ENCODE data around the gene NCL. TPM values are rescaled to one million over a fixed set of nuclear protein-coding genes. Genes with fewer than 3 reads are reported as not detected.

Gene NCL
- total RNA-seq, 1 donor from 2014 or later: 110 TPM

DNA sequence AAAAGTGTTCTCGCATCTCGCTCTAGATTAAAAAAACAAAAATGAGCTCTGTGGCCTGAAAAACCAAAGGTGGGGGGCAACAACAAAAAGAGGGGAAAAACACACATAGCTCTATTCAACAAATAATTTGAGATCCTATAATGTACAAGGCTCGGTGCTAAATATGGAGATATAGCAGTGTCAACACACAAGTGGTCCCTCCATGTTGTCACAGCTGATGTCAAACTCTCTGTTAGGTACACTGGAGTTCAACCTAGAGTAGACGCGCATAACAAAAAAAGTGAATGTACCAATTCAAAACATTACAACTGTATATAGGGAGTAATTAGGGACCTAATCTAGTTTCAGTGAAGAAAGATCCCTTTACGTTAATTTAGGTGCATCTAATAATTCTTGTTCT lies 5.9 kb downstream of the NCL start:
- H3K36me3 ChIP-seq (ENCODE audit: control insufficient read depth in 3 of 3, insufficient read depth in 3 of 3, low read length in 3 of 3): peaks cover 74 to 94% (median 91%) of the 10 kb centered on the region in 3 donors
- H3K27ac ChIP-seq (ENCODE audit: low read depth, low read length): no peak overlapping the region
- peaks cover 15 to 21% (median 19%) of the 10 kb centered on the region in 3 donors for H3K4me1 ChIP-seq (ENCODE audit: control insufficient read depth in 3 of 3, insufficient read depth in 3 of 3, low read length in 3 of 3)
- H3K9ac ChIP-seq (ENCODE audit: low read depth in 1 of 3, low read length in 3 of 3): no peak overlapping the region
- H3K4me3 ChIP-seq (ENCODE audit: low read length in 3 of 3): no peak overlapping the region
- no peaks in the 10 kb centered on the region for H3K27me3 ChIP-seq (ENCODE audit: control insufficient read depth in 3 of 3, insufficient read depth in 3 of 3, low read length in 3 of 3)
- H3K9me3 ChIP-seq (ENCODE audit: control insufficient read depth in 3 of 3, low read length in 3 of 3): no peaks in the 10 kb centered on the region

DNA sequence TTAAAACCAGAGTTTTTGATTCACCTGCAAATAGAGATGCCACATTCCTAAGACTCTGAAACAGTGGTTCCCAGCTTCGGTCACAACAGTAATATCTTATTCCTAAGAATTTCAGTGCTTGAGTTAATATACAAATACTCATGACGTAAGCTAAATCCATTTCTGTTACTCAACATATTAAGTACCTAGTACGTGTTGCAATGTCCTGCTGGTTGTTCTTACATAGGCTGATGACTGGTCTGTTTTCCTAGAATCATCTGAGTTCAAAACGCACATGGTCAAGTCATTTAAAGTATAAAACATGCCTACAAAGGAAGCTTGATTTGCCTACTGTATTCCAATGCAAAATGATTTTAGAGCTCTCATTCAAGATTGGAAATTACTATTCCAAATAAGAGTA lies 7.2 kb downstream of the NCL start:
- peaks cover 78 to 90% (median 84%) of the 10 kb centered on the region in 3 donors for H3K36me3 ChIP-seq (ENCODE audit: control insufficient read depth in 3 of 3, insufficient read depth in 3 of 3, low read length in 3 of 3)
- H3K27ac ChIP-seq (ENCODE audit: low read depth, low read length): no peak overlapping the region
- peaks cover 7 to 8% (median 8%) of the 10 kb centered on the region in 3 donors for H3K4me1 ChIP-seq (ENCODE audit: control insufficient read depth in 3 of 3, insufficient read depth in 3 of 3, low read length in 3 of 3)
- H3K9me3 ChIP-seq (ENCODE audit: control insufficient read depth in 3 of 3, low read length in 3 of 3): no peaks in the 10 kb centered on the region
- no peak overlapping the region for H3K9ac ChIP-seq (ENCODE audit: low read depth in 1 of 3, low read length in 3 of 3)
- H3K27me3 ChIP-seq (ENCODE audit: control insufficient read depth in 3 of 3, insufficient read depth in 3 of 3, low read length in 3 of 3): no peaks in the 10 kb centered on the region
- no peak overlapping the region for H3K4me3 ChIP-seq (ENCODE audit: low read length in 3 of 3)

DNA sequence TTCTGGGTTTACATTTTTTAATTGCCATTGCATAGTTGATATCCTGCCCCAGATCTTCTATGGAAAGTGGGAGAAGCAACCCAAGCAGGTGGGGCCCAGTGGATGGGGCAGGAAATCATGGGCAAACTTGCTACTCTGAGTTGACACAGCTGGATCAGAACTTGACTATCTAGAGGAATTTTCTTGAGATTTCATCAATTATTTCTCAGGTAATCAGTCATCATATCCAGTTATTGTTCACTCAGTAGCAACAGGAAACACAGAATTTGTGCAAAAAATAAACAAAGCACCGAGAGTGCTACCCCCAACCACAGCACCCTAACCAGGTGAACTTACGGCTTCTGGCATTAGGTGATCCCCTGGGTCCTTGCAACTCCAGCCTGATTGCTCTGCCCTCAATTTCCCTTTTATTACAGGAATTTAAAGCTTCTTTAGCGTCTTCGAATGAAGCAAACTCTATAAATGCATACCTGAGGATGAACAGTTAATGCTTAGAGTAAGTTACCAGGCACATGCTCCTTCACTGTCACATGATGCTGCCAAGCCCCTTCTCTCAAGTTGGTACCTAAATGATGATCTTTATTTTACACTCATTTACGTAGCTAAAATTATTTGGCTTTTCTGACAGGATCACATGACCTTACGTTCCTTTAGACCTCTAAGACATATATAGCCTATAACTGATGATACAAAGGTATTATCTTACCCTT lies 7.8 kb downstream of the NCL start:
- H3K27me3 ChIP-seq (ENCODE audit: control insufficient read depth in 3 of 3, insufficient read depth in 3 of 3, low read length in 3 of 3): no peaks in the 10 kb centered on the region
- H3K36me3 ChIP-seq (ENCODE audit: control insufficient read depth in 3 of 3, insufficient read depth in 3 of 3, low read length in 3 of 3): peaks cover 73 to 84% (median 78%) of the 10 kb centered on the region in 3 donors
- H3K4me3 ChIP-seq (ENCODE audit: low read length in 3 of 3): no peak overlapping the region
- H3K4me1 ChIP-seq (ENCODE audit: control insufficient read depth in 3 of 3, insufficient read depth in 3 of 3, low read length in 3 of 3): peaks cover under 1 to 2% (median 2%) of the 10 kb centered on the region in 3 donors
- H3K9ac ChIP-seq (ENCODE audit: low read depth in 1 of 3, low read length in 3 of 3): no peak overlapping the region
- H3K27ac ChIP-seq (ENCODE audit: low read depth, low read length): no peak overlapping the region
- no peaks in the 10 kb centered on the region for H3K9me3 ChIP-seq (ENCODE audit: control insufficient read depth in 3 of 3, low read length in 3 of 3)

DNA sequence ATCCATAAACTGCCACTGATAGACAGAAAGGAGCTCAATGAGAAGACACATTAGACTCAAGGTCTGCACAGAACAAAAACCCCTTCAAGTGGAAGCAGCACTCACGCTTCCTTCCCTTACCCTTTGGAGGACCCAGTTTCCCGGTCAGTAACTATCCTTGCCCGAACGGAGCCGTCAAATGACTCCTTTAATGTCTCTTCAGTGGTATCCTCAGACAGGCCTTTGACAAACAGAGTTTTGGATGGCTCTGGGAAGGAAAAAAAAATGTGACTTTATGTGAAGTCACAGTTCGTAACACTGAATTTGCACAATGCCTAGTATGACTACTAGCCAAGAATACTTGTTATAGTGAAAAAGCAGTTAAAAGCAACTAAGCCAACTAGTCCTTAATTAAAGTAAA lies 8.4 kb downstream of the NCL start:
- Histone ChIP-seq H3K4me3 (ENCODE audit: low read length in 3 of 3) (no peak overlapping the region), H3K9ac (ENCODE audit: low read depth in 1 of 3, low read length in 3 of 3) (no peak overlapping the region), H3K27me3 (ENCODE audit: control insufficient read depth in 3 of 3, insufficient read depth in 3 of 3, low read length in 3 of 3) (no peaks in the 10 kb centered on the region), H3K27ac (ENCODE audit: low read depth, low read length) (no peak overlapping the region), H3K36me3 (ENCODE audit: control insufficient read depth in 3 of 3, insufficient read depth in 3 of 3, low read length in 3 of 3) (peaks cover 70 to 81% (median 74%) of the 10 kb centered on the region in 3 donors), H3K4me1 (ENCODE audit: control insufficient read depth in 3 of 3, insufficient read depth in 3 of 3, low read length in 3 of 3) (no peaks in the 10 kb centered on the region), H3K9me3 (ENCODE audit: control insufficient read depth in 3 of 3, low read length in 3 of 3) (no peaks in the 10 kb centered on the region)

DNA sequence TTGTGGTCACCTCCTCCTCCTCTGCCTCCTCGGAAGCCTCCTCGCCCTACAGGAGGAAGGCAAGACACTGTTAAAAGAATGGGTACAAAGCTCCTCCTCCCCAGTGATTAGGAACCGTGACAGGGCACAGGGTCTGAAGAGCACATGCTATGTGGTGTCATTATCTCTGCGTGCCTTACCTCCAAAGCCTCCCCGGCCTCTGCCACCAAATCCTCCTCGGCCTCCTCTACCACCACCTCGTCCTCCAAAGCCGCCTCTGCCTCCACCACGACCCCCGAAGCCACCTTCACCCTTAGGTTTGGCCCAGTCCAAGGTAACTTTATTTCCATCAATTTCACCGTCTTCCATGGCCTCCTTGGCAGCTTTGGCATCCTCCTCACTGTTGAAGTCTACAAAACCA lies 9.1 kb downstream of the NCL start:
- Histone ChIP-seq H3K27ac (ENCODE audit: low read depth, low read length) (no peak overlapping the region), H3K4me1 (ENCODE audit: control insufficient read depth in 3 of 3, insufficient read depth in 3 of 3, low read length in 3 of 3) (no peaks in the 10 kb centered on the region), H3K27me3 (ENCODE audit: control insufficient read depth in 3 of 3, insufficient read depth in 3 of 3, low read length in 3 of 3) (no peaks in the 10 kb centered on the region), H3K9ac (ENCODE audit: low read depth in 1 of 3, low read length in 3 of 3) (no peak overlapping the region), H3K9me3 (ENCODE audit: control insufficient read depth in 3 of 3, low read length in 3 of 3) (no peaks in the 10 kb centered on the region), H3K4me3 (ENCODE audit: low read length in 3 of 3) (no peak overlapping the region), H3K36me3 (ENCODE audit: control insufficient read depth in 3 of 3, insufficient read depth in 3 of 3, low read length in 3 of 3) (peaks cover 63 to 74% (median 68%) of the 10 kb centered on the region in 3 donors)

DNA sequence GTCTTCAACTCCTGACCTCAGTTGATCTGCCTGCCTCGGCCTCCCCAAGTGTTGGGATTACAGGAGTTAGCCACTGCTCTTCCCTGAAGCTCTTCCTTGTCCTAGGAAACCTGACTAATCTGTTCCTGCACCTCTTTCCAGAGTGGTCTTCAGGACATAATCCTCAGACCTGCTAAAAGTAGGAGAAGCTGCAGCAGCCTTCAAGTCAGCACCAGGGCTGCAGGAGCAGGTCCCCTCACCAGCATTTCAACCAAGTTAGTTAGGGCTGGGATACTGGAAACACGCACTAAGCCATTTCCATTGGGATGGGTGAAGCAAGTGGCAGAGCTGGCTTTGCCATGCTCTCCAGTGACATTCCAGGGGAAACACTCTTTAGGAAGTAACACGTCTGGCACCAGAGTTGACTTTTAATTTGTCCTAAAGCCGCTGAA lies 9.9 kb downstream of the NCL start:
- Histone ChIP-seq H3K27ac (ENCODE audit: low read depth, low read length) (no peak overlapping the region), H3K27me3 (ENCODE audit: control insufficient read depth in 3 of 3, insufficient read depth in 3 of 3, low read length in 3 of 3) (no peaks in the 10 kb centered on the region), H3K4me3 (ENCODE audit: low read length in 3 of 3) (no peak overlapping the region), H3K36me3 (ENCODE audit: control insufficient read depth in 3 of 3, insufficient read depth in 3 of 3, low read length in 3 of 3) (peaks cover 55 to 66% (median 60%) of the 10 kb centered on the region in 3 donors), H3K9ac (ENCODE audit: low read depth in 1 of 3, low read length in 3 of 3) (no peak overlapping the region), H3K4me1 (ENCODE audit: control insufficient read depth in 3 of 3, insufficient read depth in 3 of 3, low read length in 3 of 3) (no peaks in the 10 kb centered on the region), H3K9me3 (ENCODE audit: control insufficient read depth in 3 of 3, low read length in 3 of 3) (no peaks in the 10 kb centered on the region)

DNA sequence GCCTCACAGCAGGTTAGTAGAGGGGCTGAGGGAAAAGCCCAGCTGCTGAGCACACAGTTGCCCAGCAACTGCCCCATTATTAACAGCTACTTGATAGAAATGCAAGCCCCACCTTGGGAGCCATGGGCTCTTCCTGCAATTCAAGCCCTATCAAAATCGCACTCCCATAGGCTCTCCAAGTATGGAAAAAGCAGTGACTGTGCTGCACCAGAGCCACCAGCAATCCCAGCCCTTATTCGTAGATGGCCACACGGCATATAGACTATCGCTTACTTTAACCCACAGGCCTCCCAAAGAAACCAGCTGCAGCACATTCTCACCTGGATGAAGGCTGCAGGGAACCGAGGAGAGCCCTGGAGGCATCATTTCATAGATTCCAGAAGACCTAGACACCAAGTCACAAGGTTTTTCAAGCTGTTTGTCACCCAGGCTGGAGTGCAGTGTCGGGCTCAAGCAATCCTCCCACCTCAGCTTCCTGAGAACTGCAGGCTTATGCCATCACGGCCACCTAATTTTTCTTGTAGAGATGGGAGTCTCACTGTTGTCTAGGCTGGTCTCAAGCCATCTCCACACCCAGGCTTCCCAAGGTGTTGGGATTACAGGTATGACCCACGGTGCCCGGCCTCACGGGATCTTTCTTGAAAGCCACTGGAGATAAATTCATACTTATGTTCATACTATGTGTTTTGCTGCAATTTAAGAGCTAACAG lies 11.3 kb downstream of the NCL start:
- no peak overlapping the region for H3K9ac ChIP-seq (ENCODE audit: low read depth in 1 of 3, low read length in 3 of 3)
- peaks cover 41 to 51% (median 46%) of the 10 kb centered on the region in 3 donors for H3K36me3 ChIP-seq (ENCODE audit: control insufficient read depth in 3 of 3, insufficient read depth in 3 of 3, low read length in 3 of 3)

DNA sequence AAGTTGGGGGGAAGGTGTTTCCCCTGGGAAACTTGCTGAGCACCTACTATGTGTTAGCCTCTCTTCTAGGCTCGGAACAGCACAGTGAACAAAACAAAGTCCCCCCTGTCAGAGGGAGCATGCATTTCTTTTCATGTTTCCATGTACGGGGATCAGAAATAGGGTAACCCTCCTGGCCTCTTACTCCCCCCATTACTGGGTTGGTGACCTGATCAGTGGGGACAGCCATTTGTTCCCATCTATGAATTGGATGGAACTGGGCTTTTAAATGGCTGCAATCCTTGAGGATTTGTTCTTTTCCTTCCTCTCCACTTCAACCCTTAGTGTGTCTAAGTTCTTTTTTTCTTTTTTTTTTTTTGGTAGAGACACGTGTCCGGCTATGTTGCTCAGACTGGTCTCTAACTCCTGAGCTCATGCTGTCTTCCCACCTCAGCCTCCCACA lies 13.7 kb downstream of the NCL start:
- H3K27me3 ChIP-seq (ENCODE audit: control insufficient read depth in 3 of 3, insufficient read depth in 3 of 3, low read length in 3 of 3): no peaks in the 10 kb centered on the region
- no peak overlapping the region for H3K27ac ChIP-seq (ENCODE audit: low read depth, low read length)
- H3K4me1 ChIP-seq (ENCODE audit: control insufficient read depth in 3 of 3, insufficient read depth in 3 of 3, low read length in 3 of 3): no peaks in the 10 kb centered on the region
- no peak overlapping the region for H3K4me3 ChIP-seq (ENCODE audit: low read length in 3 of 3)
- peaks cover 18 to 28% (median 22%) of the 10 kb centered on the region in 3 donors for H3K36me3 ChIP-seq (ENCODE audit: control insufficient read depth in 3 of 3, insufficient read depth in 3 of 3, low read length in 3 of 3)
- H3K9ac ChIP-seq (ENCODE audit: low read depth in 1 of 3, low read length in 3 of 3): no peak overlapping the region
- no peaks in the 10 kb centered on the region for H3K9me3 ChIP-seq (ENCODE audit: control insufficient read depth in 3 of 3, low read length in 3 of 3)

More for the DNA sequence above, 11.3 kb downstream of the NCL start:
- H3K9me3 ChIP-seq (ENCODE audit: control insufficient read depth in 3 of 3, low read length in 3 of 3): no peaks in the 10 kb centered on the region
- H3K4me3 ChIP-seq (ENCODE audit: low read length in 3 of 3): no peak overlapping the region
- no peaks in the 10 kb centered on the region for H3K4me1 ChIP-seq (ENCODE audit: control insufficient read depth in 3 of 3, insufficient read depth in 3 of 3, low read length in 3 of 3)
- no peak overlapping the region for H3K27ac ChIP-seq (ENCODE audit: low read depth, low read length)
- no peaks in the 10 kb centered on the region for H3K27me3 ChIP-seq (ENCODE audit: control insufficient read depth in 3 of 3, insufficient read depth in 3 of 3, low read length in 3 of 3)

DNA sequence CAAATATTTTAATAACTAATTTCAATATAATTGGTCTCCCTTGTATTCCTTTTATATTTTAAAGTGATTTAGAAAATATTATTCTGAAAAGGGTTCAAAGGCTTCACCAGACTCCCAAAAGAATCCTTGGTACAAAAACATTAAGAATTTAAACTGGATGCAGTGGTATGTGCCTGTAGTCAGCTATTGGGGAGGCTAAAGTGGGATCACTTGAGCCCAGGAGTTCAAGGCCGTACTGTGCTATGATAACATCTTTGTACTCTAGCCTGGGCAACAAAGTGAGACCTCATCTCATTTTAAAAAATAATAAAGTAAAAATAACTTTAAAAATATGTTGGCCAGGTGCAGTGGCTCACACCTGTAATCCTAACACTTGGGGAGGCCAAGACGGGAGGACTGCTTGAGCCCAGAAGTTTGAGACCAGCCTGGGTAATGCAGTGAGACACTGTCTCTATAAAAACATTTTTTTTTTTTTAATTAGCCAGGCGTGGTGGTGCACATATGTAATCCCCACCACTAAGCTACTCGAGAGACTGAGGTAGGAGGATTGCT lies 14.7 kb downstream of the NCL start:
- Histone ChIP-seq H3K9ac (ENCODE audit: low read depth in 1 of 3, low read length in 3 of 3) (no peak overlapping the region), H3K27ac (ENCODE audit: low read depth, low read length) (no peak overlapping the region), H3K36me3 (ENCODE audit: control insufficient read depth in 3 of 3, insufficient read depth in 3 of 3, low read length in 3 of 3) (peaks cover 10 to 20% (median 13%) of the 10 kb centered on the region in 3 donors), H3K9me3 (ENCODE audit: control insufficient read depth in 3 of 3, low read length in 3 of 3) (no peaks in the 10 kb centered on the region), H3K4me3 (ENCODE audit: low read length in 3 of 3) (no peak overlapping the region), H3K4me1 (ENCODE audit: control insufficient read depth in 3 of 3, insufficient read depth in 3 of 3, low read length in 3 of 3) (no peaks in the 10 kb centered on the region), H3K27me3 (ENCODE audit: control insufficient read depth in 3 of 3, insufficient read depth in 3 of 3, low read length in 3 of 3) (no peaks in the 10 kb centered on the region)

DNA sequence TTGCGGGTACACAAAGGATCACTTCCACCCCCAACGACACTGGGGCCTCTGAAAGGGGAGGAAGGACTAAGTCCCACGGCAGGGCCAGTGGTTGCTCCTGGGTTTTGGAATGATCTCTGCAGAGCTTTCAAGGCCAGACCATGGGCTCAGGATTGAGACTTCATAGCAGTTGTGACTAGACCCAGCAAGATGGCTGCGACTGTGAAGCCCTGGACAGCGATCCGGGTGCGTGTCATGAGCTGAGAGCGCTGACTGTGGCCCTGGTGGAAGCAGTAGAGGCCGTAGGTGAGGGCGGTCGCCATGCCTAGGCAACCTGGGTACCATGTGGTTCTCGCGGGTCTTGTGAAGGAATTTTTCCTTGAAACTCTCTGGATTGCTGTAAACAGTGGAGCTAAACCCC lies 27.3 kb downstream of the NCL start:
- Histone ChIP-seq H3K4me1 (ENCODE audit: control insufficient read depth in 3 of 3, insufficient read depth in 3 of 3, low read length in 3 of 3) (no peaks in the 10 kb centered on the region), H3K36me3 (ENCODE audit: control insufficient read depth in 3 of 3, insufficient read depth in 3 of 3, low read length in 3 of 3) (no peaks in the 10 kb centered on the region), H3K9me3 (ENCODE audit: control insufficient read depth in 3 of 3, low read length in 3 of 3) (no peaks in the 10 kb centered on the region), H3K9ac (ENCODE audit: low read depth in 1 of 3, low read length in 3 of 3) (no peak overlapping the region), H3K27me3 (ENCODE audit: control insufficient read depth in 3 of 3, insufficient read depth in 3 of 3, low read length in 3 of 3) (no peaks in the 10 kb centered on the region), H3K27ac (ENCODE audit: low read depth, low read length) (no peak overlapping the region), H3K4me3 (ENCODE audit: low read length in 3 of 3) (no peak overlapping the region)
